ENCODE measurements around the gene SOX14.

The SOX14 gene

DNA sequence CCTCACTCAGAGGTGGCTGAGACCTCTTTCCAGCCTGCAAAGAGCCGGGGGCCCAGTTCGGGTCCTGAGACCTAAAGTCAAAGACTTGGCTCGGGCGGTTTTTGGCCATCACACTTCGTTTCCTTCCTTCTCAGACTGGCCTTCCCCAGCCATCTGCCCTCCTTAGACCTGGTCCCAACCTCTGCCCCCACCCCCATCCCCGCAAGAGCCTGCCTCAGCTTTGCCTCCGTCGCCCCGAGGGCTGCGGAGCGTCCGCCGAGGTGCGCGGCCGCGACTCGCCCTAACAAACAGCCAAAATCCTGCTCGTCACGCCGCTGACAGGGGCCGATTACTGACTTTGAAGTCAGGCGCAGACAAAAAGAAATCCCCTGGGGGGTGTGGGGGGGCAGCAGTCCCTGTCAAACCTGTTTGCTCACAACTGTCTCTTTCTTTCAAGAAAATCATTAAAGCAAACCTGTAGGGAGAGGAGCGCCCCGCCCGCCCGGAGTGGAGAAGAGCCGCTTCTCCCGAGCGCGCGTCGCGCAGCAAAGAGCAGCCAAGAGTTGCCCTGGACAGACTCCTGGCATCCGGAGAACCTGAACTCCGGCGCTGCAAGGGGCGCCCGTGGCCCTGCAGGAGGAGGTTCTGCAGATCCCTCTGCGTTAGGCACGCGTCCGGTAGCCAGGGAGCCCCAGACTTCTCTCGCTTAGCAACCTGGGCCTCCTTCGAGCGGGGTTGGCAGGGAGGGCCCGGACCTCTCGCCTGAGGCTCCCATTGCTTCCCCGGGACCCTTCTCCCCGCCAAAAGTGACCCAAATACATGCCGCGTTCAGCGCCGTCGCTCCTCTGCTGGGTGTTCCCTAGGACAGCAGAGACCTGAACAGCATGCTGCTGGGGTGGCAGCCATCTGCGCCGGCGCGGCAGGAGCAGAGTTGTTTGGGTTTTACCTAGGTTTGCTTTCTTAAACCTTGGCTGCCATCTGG is 4.5 kb downstream of the SOX14 start:
- no peak for DNase-seq (ENCODE audit: low spot score)

DNA sequence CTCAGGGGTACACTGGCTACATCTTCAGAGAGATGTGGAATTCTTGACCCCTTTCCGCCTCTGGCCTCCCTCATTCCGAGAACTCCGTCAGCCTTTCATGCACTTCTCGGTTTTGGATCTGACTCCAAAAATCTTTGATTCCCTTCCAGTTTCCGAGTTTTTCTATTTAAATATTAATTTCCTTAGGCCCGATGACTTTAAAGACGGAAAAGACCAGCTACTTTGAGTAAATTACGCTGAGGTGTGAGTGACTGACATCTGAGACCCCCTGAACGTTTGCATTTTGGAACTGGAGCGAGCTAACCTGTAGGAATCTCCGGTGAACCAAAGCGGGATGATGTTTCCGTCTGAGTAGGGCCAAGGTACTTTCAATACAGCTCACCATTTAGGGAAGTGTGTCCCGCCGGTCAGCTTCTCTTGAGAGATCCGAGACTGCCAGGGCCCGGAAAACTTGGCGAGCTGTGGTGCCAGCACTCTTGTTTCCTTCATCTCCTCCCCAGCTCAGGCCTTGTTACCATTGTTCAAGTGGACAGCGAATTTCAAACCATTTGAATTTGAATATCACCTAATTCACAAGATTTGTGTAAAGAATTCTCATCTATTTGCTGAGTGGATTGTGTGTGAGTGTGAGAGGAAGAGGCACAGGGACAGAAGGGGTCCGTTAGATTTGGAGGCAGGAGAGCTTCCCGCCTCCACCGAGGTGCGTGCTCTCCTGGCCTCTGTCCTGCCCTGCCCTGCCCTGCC is 5.4 kb downstream of the SOX14 start:
- no peak for DNase-seq (ENCODE audit: low spot score)

DNA sequence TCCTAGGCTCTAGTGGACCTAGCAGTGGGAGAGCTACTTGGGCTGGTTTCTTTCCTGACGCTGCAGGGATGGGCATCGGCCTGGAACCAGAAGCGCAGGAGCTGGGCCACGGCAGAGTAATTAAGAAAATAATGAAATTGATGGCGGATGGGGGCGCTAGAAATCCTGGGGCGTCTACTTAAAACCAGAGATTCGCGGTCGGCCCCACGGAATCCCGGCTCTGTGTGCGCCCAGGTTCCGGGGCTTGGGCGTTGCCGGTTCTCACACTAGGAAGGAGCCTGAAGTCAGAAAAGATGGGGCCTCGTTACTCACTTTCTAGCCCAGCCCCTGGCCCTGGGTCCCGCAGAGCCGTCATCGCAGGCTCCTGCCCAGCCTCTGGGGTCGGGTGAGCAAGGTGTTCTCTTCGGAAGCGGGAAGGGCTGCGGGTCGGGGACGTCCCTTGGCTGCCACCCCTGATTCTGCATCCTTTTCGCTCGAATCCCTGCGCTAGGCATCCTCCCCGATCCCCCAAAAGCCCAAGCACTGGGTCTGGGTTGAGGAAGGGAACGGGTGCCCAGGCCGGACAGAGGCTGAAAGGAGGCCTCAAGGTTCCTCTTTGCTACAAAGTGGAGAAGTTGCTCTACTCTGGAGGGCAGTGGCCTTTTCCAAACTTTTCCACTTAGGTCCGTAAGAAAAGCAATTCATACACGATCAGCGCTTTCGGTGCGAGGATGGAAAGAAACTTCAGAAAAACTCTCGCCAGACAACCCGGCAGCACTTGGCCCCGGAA is 6.1 kb downstream of the SOX14 start:
- no peak for DNase-seq (ENCODE audit: low spot score)

DNA sequence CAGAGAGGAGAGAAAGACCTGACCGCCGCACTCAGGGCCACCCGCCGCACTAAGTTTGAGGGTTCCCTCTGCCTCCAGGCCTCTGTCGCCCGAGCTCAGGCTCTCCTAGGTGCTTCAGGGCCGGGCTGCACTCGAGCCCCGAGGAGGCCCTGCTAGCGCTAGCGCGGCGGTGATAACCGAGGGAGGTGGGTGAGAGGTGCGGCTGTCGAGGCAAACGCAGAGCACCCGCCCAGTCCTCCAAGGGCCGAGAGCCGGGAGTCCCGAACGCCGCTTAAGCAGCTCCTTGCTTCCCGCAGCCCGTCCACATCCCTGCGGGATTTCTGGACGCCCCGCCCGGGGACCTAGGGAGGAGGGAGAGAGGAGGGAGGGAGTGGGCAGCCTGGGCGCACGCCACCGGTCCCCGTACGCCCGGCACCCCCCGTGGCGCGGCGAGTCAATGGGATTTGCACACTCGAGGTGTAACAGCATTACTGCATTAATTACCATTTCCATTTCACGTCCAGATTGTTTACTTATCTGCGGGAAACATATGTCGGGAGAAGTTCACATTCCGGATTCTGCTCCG is 6.8 kb downstream of the SOX14 start:
- DNase-seq (ENCODE audit: low spot score): no peak

DNA sequence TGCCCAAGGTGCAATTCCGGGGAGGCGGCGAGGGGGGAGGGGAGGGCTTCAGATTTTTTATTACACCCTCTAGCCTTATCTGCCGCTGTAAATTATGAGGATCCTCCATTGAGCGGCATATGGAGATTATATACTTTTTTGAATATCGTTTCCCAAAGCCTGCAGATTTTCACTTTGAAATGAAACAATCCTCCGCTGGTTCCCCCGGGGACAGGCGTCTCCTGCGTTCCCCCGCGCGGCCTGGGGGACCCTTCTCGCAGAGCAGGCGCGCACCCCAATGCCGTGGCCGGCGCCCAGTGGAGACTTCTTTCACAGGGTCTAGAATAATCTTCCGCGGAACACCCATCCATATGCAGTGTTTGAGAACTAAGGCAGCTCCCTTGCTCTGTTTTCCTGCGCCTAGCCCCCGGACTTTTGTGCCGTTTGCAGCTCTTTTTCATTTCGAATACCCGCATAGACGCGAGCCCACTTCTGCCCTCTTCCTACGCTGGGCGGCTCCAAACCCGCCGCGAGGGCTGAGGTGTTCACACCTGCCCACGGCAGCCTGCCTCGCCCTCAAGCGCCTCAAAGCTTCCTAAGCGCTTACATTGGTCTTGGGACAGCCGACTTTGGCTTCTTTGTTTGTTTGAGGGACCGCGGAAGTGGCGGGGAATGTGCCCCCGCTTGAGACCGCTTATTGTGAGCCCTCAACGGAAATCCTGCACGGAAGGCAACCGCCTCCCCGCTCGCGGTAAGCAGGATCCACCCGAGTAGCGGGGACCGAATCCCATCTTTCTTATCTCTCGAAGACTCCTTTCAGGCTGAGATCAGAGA is 7.5 kb downstream of the SOX14 start:
- no peak for DNase-seq (ENCODE audit: low spot score)

DNA sequence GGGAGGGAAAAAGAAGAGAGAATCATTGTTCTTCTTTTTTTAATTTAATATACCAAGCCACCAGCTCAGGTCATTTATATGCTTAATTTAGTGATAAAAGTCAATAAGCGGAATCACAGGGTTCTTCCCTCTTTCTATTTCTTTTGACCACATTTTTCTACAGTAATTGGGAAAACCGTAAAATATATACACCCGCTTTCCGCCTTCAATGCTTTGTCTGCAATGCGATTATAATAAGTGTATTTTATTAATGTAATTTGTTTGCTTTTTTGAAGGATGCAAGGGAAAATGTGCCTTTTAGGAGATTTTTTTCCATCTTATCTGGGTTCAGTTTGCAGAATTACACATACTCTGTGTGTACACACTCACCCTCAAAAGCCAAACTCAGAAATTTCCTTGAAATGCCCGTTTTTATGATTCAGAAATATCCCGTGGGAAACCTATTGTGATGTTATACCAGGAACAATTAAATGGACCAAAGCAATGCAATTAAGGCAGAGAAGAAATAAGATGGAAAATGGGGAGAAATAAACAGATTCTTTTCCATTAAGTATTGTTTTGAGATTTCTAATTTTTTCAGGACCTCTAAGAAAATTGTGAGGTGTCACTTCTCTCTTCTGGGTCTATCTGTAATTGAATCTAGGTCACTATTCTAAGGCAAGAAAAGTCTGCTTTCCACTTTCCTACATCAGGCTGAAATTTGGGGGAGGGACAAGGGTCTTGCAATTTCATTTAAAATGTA is 8.3 kb downstream of the SOX14 start:
- no peak for DNase-seq (ENCODE audit: low spot score)

DNA sequence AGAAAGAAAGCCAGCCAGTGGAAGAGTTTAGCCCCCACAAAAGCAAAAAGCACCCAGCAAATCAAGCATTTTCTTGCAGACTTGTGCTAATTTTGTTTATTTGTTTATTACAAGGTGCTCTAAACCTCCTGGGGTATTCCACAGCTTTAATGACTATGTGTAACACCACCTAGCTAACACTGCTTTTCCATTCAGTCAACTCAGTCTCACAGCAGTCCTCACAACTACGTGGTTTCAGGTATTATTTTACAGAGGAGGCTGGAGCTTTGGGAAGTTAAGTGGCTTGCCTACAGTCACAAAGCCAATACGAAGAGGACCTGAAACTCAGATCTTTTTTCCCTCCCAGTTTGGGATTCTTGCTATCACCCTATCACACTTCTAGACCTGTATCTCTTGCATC is 14.8 kb downstream of the SOX14 start:
- DNase-seq (ENCODE audit: low spot score): no peak

DNA sequence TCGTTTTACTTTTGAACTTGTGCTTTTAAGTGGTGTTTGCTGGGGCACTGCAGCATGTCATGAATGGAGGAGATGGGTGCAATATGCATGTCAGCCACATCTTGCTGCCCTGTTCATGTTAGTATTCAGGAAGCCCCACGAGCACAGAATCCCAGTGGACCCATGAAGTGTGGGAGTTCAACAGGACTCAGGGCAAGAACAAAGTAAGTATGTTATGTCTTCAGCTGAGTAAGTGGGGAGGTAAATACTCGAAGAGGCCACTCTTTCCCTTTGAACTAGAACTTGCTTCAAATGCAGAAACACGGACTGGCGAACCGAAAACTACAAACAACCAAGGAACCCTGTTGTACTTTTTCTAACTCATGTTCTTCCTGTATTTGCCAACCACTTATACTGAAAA is 23.4 kb downstream of the SOX14 start:
- no peak for DNase-seq (ENCODE audit: low spot score)

DNA sequence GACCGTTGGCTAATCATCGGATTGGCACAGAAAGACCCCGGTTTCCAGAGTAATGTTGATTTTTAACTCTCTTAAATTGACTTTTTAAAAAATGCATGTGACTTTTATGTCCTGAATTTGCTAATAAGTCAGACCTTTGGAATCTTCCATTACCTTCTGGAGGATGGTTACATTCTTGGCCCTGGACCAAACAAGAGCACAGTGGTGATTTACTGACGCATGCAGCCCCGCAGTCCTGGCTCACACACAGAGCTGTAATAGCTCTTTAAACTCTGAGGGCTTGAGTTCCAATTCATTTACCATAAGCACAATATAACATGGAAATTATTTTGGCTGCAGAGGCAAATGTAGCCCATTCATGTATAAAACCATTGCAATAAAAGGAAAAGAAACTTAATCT is 25.1 kb downstream of the SOX14 start:
- DNase-seq (ENCODE audit: low spot score): no peak

DNA sequence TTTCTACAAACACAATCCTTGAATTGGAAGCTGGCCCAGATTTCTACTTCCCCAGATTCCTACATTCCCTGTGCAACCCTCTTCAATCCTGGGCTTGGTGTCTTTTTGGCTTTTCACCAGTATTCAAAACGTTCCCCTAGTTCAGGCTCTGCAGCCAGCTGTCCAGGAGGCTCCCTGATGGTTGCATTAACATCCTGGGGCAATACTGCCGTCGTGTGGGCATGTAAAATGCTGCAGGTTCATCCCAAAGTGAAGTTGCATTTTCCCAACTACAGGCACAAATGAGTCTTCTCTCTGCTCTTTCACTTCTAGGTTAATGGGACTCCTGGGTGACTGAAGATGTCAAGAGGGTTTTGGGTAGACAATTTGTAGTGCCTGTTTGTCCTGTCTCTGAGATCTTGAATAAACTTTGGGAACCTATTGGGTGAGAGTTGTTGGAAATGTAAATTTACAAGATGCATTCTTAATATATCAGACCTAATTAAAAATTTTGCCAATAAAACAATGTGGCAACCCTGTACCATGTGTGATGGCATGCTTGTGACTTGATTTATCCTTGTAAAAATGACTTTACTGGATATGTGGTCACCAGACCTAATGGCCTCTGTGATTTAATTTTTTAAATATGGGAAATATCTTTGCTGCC is 28.6 kb downstream of the SOX14 start:
- peak; percentile 12 for DNase-seq (ENCODE audit: low spot score)

DNA sequence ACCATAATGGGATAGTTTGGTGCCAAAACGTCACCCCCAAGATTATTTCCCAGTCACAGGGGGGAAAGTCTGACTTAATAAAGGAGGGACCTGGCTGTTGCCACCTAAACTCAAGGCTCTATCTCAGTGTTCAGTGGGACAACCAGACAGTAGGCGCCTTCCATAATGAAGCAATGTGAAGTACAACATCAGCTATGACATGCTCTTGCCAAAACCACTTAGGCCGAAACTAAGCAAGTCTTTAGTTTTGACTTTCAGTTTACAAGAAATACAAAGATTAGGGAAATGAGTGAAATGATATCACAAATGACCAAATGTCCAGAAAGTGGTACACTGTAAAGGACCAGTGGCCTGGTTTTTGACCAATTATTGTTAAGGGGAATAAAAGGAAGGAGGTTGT is 32.9 kb downstream of the SOX14 start:
- DNase-seq (ENCODE audit: low spot score): no peak

DNA sequence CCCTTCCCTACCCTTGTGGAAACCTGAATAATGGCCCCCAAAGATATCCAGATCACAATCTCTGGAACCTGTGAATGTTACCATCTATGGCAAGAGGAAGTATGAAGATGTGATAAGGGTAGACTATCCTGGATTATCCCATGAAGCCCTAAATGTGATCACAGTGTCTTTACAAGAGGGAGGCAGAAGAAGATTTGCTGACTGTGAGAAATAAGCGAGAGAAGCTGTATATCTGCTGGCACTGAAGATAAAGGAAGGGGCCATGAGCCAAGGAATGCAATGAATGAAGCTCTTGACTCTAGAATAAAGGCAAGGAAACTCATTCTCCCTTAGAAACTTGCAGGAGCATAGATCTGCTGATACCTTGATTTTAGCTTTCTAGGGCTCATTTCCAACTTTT is 39.1 kb downstream of the SOX14 start:
- DNase-seq (ENCODE audit: low spot score): no peak

DNA sequence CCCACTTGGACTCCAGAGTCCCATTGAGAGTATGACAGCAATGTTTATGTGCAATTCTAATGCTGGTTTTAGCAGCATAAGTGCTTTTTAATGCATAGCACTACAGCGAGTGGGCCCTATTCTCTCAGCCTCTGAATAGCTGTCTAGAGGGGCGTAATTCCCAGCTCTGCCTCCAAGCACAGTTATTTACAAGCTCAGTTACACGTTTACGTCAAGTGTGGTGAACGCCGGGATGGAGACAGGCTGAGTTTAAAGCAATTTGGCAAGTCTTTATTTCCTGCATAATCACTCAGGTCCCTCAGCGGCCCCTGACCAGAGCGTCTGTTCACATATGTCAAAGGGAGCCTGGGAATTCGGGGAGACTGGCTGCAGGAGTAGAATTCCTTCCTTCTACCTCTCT is 43.9 kb downstream of the SOX14 start:
- no peak for DNase-seq (ENCODE audit: low spot score)

DNA sequence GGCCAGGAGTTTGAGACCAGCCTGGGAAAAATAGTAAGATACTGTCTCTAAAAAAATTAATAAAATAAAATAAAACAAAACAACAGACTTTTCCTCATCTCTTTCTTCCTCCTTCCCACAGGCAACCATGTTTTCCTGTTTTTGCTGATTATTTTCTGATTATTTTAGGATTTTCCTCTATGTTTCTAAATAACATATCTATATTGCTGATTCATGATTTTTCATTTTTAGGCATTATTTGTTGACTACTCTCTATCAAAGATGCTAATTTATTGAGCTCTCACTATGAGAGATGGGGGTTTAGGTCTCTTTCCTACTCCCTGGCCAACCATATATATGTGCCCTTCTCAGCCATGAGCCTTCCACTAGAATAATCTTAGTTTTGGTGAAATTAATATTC is 45.4 kb downstream of the SOX14 start:
- no peak for DNase-seq (ENCODE audit: low spot score)

DNA sequence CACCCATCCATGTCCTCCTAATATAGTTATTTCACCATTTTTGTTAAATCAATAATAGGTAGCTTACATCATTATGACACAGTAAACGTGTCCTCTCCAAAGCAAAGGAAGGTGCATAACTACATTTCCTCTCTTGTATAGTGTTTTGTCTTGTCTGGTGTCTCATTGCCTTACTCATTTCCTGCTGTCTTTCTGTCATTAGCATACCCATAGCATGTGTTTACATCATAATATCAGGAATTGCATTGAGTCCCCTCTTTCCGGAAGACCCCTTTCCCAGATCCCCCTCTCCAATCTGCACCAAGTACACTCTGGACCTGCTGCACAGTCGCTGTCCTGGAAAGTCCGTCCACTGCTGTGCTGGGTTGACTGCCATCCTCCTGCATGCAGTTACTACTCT is 47.9 kb downstream of the SOX14 start:
- no peak for DNase-seq (ENCODE audit: low spot score)

DNA sequence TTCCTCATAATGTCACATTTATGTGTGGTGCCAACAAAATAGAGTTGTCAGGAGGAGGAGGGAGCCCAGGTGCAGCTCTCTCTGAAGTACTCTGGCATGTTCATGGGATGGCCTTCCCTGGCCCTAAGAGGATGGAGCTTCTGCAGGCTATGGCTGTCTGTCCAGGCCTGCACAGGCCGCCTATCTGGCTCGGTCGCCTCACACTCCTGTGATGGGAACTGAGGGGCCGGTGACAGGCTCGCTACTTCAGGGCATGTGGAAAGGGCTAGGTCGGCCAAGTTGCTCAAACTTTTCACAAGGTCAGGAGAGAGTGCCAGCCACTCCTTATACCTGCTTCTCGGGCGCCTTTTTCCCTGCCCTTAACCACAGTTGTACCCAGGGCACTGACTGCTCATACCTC is 51.1 kb downstream of the SOX14 start:
- DNase-seq (ENCODE audit: low spot score): no peak

Measured in LoVo (cell line).